Transverse colon (tissue), 4 donors: Measurements from ENCODE around the gene MAML1. TPM values are rescaled to one million over a fixed set of nuclear protein-coding genes. Genes with fewer than 3 reads are reported as not detected.

ENCODE experiments used
- DNase-seq: peaks from one replicate; pipeline ENCODE4 v3.0.0-alpha.2; 2019
- H3K27ac ChIP-seq, 4 donors: fragments of 200-600 bp; sonication (generic); 2 replicates each; pipeline ENCODE4 v1.5.1; 2016 to 2018; ENCODE audit warnings: inconsistent platforms in 4 of 4
- H3K27me3 ChIP-seq: fragments of 200-600 bp; sonication (generic); 2 replicates; pipeline ENCODE4 v1.5.1; 2017; ENCODE audit warnings: inconsistent platforms
- H3K36me3 ChIP-seq, 4 donors: fragments of 200-600 bp; sonication (generic); 2 replicates each; pipeline ENCODE4 v1.5.1; 2017 to 2019; ENCODE audit warnings: inconsistent platforms in 4 of 4
- H3K4me1 ChIP-seq, 4 donors: fragments of 200-600 bp; sonication (generic); 2 replicates each; pipeline ENCODE4 v1.5.1; 2017 to 2020; ENCODE audit warnings: inconsistent platforms in 4 of 4
- H3K4me3 ChIP-seq, 4 donors: fragments of 200-600 bp; sonication (generic); 1 replicate in 1 of 4; 2 replicates in 3 of 4; pipeline versions ENCODE4 v1.5.1 to v1.6.1; 2017 to 2019; ENCODE audit warnings: inconsistent platforms in 4 of 4
- H3K9me3 ChIP-seq, 2 donors: fragments of 200-600 bp; sonication (generic); 2 replicates each; pipeline ENCODE4 v1.5.1; 2017 to 2019; ENCODE audit warnings: inconsistent platforms in 2 of 2
- CTCF ChIP-seq, 5 experiments: fragments of 200-600 bp in 3 of 5; fragments of 450-650 bp in 2 of 5; sonication (generic) in 3 of 5; IDR thresholded peaks; 1 replicate in 2 of 5; 2 replicates in 3 of 5; pipeline ENCODE4 v1.5.1; 2016 to 2017; ENCODE audit warnings: antibody characterized with exemption in 5 of 5, inconsistent platforms in 3 of 5, mild to moderate bottlenecking in 2 of 5, moderate library complexity in 1 of 5
- EP300 ChIP-seq: sonication (generic); formaldehyde crosslinking; IDR thresholded peaks from one replicate; pipeline ENCODE4 v1.6.1; 2017; ENCODE audit warnings: antibody characterized with exemption, low read depth
- POLR2A ChIP-seq: fragments of 450-650 bp; IDR thresholded peaks from one replicate; pipeline ENCODE4 v1.6.1; 2016; ENCODE audit warnings: antibody characterized with exemption, mild to moderate bottlenecking, moderate library complexity
- POLR2AphosphoS5 ChIP-seq, 3 donors: sonication (generic); formaldehyde crosslinking; IDR thresholded peaks; one replicate each; pipeline ENCODE4 v1.6.1; 2016; ENCODE audit warnings: antibody characterized with exemption in 3 of 3
- WGBS, 2 donors: methylation state at CpG; one replicate each; pipeline ENCODE4 v1.1.5; 2018; ENCODE audit warnings: low coverage in 1 of 2; 5-methylcytosine and 5-hydroxymethylcytosine counted together
- in situ Hi-C, 4 donors: fragments of 200-750 bp; cut with MboI; loops; one replicate each; pipeline versions ENCODE4 v1.15.0 to v1.15.1; 2017; ENCODE audit warnings: low sequenced_read_pairs in 3 of 4, low pct_ligation_motif_present in 1 of 4, low pct_unique_long_range_greater_than_20kb in 1 of 4
- intact Hi-C: fragments of 100-400 bp; cut with DNase I; formaldehyde crosslinking; loops from one replicate; pipeline ENCODE4 v1.15.1; 2023; ENCODE audit warnings: low total_unique reads
- total RNA-seq, 4 donors: library from RNA; depleted of rRNA; stranded (reverse); fragments of >200 nt; gene quantifications; one replicate each; pipeline ENCODE4 v1.1.0, GENCODE V29; 2016

MAML1 gene
- total RNA-seq, 4 donors from 2014 or later, result 22.8 to 28.7 (median 27.3) TPM

- TF ChIP-seq EP300, result no peak
- no peak for TF ChIP-seq POLR2A
- TF ChIP-seq POLR2AphosphoS5 (IDR thresholded peaks at IDR 0.05), result no peak
- no peak for TF ChIP-seq CTCF (IDR thresholded peaks at IDR 0.05)
- no peaks in the 10 kb centered on the region for H3K9me3 ChIP-seq
- intact Hi-C loops, result no loop called here
- no peaks in the 10 kb centered on the region for H3K4me1 ChIP-seq
- no peak overlapping the region for H3K4me3 ChIP-seq
- H3K36me3 ChIP-seq, result peaks cover 0 to 11% (median 4%) of the 10 kb centered on the region in 4 donors
- DNase-seq, result no peak
- in situ Hi-C loops, result no loop called here
- H3K27ac ChIP-seq, result no peak overlapping the region
- no peaks in the 10 kb centered on the region for H3K27me3 ChIP-seq
- WGBS, 2 donors, result 95% methylated on average over 4 of the region's 4 CpGs; no CpG with 5 or more reads in 1 of the 2 donors
Measured at GRCh38 chr5:179779826-179780225, 47.2 kb downstream of the MAML1 start.

GRCh38 chr5:179780362-179780761, 47.7 kb downstream of the MAML1 start:
- Histone ChIP-seq H3K4me1 (no peaks in the 10 kb centered on the region), H3K27me3 (no peaks in the 10 kb centered on the region), H3K27ac (no peak overlapping the region), H3K36me3 (peaks cover 0 to 10% (median 4%) of the 10 kb centered on the region in 4 donors), H3K9me3 (no peaks in the 10 kb centered on the region), H3K4me3 (no peak overlapping the region)
- intact Hi-C loops (no loop called here), in situ Hi-C loops (no loop called here)
- TF ChIP-seq POLR2AphosphoS5 (IDR thresholded peaks at IDR 0.05) (no peak), POLR2A (no peak), EP300 (no peak), CTCF (IDR thresholded peaks at IDR 0.05) (no peak)
- WGBS, 2 donors, result 76 to 86% methylated on average over 5 to 7 of the region's 7 CpGs
- DNase-seq, result no peak

GRCh38 chr5:179781846-179782245, 49.2 kb downstream of the MAML1 start:
- in situ Hi-C loops, result no loop called here

GRCh38 chr5:179783128-179783527, 50.5 kb downstream of the MAML1 start:
- WGBS, 2 donors, result 87% methylated on average over 9 of the region's 9 CpGs; no CpG with 5 or more reads in 1 of the 2 donors
- Histone ChIP-seq H3K27me3 (no peaks in the 10 kb centered on the region), H3K36me3 (no peaks in the 10 kb centered on the region), H3K4me3 (no peak overlapping the region), H3K27ac (no peak overlapping the region), H3K4me1 (no peaks in the 10 kb centered on the region), H3K9me3 (no peaks in the 10 kb centered on the region)
- intact Hi-C loops (no loop called here), in situ Hi-C loops (no loop called here)
- TF ChIP-seq POLR2A (no peak), EP300 (no peak), CTCF (IDR thresholded peaks at IDR 0.05) (no peak), POLR2AphosphoS5 (IDR thresholded peaks at IDR 0.05) (no peak)
- DNase-seq, result no peak

More at GRCh38 chr5:179781846-179782245, 49.2 kb downstream of the MAML1 start:
- WGBS, 2 donors, result 60 to 79% methylated on average over 1 to 4 of the region's 4 CpGs
- intact Hi-C loops, result no loop called here
- no peaks in the 10 kb centered on the region for H3K27me3 ChIP-seq
- no peaks in the 10 kb centered on the region for H3K4me1 ChIP-seq
- no peak overlapping the region for H3K4me3 ChIP-seq
- no peak for DNase-seq
- no peaks in the 10 kb centered on the region for H3K9me3 ChIP-seq
- peaks cover 0 to 5% (median under 1%) of the 10 kb centered on the region in 4 donors for H3K36me3 ChIP-seq
- no peak overlapping the region for H3K27ac ChIP-seq
- TF ChIP-seq POLR2A (no peak), EP300 (no peak), POLR2AphosphoS5 (IDR thresholded peaks at IDR 0.05) (no peak), CTCF (IDR thresholded peaks at IDR 0.05) (no peak)
